GM12872 (cell line): Measurements from ENCODE around the gene MAG.

Source experiments
- TF ChIP-seq, protein P1 (sequence below): IDR thresholded peaks from 3 replicates; pipeline ENCODE4 v1.5.1; 2011; ENCODE audit warnings: low read depth, mild to moderate bottlenecking, low read length, moderate library complexity; ENCODE audit not compliant: insufficient read depth

MAG gene

DNA sequence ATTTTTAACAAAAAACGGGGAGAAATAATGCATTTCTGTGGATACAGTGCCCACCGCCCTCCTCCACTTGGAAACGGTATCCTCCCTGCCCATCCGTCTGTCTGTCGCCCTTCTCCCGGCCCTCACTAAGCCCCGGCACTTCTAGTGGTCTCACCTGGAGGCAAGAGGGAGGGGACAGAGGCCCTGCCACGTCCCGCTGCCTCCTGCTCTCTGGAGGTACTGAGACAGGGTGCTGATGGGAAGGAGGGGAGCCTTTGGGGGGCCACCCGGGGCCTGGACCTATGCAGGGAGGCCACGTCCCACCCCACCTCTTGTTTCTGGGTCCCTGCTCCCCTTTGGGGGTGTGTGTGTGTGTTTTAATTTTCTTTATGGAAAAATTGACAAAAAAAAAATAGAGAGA lies 12.6 kb upstream of the MAG start:
- TF ChIP-seq, protein P1, sequence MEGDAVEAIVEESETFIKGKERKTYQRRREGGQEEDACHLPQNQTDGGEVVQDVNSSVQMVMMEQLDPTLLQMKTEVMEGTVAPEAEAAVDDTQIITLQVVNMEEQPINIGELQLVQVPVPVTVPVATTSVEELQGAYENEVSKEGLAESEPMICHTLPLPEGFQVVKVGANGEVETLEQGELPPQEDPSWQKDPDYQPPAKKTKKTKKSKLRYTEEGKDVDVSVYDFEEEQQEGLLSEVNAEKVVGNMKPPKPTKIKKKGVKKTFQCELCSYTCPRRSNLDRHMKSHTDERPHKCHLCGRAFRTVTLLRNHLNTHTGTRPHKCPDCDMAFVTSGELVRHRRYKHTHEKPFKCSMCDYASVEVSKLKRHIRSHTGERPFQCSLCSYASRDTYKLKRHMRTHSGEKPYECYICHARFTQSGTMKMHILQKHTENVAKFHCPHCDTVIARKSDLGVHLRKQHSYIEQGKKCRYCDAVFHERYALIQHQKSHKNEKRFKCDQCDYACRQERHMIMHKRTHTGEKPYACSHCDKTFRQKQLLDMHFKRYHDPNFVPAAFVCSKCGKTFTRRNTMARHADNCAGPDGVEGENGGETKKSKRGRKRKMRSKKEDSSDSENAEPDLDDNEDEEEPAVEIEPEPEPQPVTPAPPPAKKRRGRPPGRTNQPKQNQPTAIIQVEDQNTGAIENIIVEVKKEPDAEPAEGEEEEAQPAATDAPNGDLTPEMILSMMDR: no peak

DNA sequence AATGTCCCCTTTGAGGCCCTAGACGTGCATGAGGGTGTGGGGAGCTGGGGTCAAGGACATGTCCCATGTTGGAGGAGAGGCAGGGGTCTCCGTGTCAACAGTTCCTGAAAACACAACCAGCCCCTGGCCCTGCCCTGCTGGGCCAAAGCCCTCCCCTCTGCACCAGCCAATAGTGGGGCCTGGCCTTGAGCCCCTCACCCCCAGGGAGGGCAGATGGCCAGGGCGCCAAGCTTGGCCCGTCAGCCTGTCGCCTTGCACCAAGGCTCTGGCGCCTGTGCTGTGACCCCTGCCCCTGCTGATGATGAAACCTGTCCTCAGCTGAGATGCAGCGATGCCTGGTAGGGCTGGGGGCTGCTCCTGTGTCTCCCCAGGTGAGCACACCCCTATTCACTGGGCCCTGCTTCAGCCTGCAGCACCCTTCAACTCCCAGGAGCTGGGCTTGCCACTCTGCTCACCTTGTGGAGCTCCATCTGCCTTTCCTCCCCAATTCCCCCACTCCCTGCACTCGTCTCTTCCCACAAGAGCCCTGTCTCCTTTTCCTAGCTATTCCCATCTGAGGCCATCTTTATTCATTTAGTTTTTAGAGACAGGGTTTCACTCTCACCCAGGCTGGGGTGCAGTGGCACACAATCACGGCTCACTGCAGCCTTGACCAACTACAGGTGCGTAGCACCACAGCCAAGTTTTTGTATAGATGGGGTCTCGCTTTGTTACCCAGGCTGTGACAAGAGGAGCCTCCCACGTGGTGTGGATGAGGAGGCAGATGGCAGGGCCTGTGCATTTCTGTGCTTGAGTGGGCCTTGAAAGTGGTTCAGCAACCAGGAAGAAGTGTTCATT lies 11.8 kb upstream of the MAG start:
- TF ChIP-seq, protein P1: no peak

DNA sequence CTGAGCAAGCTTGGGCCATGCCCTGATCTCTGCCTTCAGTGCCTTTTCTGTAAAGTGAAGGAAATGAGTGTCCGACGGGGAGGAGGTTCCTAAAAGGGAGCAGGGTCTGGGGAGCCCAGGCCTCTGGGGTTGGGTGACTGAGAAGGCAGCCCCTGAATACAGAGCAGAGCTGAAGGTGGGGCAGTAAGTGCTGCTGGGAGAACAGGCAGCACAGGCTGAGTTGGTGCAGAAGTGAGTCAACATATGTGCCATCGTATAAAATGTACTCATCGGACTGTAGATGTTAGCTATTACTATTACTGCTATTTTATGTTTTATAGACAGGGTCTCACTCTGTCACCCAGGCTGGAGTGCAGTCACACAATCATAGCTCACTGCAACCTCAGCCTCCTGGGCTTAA lies 10.7 kb upstream of the MAG start:
- TF ChIP-seq, protein P1: no peak

DNA sequence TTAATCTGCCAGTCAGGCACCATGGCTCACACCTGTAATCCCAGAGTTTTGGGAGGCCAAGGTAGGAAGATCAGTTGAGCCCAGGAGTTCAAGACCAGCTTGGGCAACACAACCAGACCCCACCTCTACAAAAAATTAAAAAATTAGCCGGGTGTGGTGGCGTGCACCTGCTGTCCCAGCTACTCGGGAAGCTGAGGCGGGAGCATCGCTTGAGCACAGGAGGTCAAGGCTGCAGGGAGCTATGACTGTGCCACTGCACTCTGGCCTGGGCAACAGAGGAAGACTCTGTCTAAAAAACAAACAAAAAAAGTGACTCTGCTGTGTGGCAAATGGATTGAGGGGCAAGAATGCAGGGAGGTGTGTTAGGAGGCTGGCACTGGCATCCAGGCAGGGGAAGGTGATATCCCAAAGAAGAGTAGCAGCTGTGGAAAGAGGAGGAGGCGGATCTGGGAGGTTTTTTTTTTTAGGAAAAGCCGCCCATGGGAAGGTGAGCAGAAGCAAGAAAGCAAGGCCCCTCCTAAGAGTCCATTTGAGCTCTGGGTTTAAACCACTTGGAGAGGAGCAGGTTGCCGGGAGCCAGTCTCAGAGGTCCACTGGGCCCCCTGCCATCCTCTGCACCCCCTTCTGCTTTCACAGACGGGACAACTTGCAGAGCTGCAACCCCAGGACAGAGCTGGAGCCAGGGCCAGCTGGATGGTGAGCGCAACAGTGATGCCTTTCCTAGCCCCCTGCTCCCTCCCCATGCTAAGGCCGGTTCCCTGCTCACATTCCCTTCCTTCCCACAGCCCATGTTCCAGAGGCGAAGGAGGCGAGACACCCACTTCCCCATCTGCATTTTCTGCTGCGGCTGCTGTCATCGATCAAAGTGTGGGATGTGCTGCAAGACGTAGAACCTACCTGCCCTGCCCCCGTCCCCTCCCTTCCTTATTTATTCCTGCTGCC lies 7.5 kb upstream of the MAG start:
- TF ChIP-seq, protein P1: no peak

DNA sequence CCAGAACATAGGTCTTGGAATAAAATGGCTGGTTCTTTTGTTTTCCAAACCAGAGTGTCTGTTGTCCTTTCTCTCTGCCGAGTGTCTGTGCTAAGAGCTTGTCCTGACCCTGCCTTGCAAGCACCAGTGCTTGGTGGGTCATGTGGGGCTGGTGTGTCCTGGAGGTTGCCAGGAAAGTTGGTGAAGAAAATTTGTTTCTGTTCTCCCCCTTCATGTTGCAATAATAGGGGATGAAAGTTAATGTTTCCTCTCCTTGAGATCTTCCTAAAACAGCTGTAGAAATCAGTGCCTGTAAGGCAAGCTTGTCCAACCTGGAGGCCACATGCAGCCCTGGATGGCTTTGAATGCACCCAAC lies 6.9 kb upstream of the MAG start:
- TF ChIP-seq, protein P1: no peak

DNA sequence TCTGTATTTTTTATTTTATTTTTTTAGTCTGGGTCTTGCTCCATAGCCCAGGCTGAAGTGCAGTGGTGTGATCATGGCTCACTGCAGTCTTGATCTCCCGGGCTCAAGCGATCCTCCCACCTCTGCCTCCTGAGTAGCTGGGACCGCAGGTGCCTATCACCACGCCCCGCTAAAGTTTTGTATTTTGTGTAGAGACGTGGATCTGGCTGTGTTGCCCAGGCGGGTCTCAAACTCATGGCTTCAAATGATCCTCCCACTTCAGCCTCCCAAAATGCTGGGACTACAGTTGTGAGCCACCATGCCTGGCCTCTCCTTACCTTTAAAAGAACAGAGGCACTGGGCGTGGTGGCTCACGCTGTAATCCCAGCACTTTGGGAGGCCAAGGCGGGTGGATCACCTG lies 4.2 kb upstream of the MAG start:
- TF ChIP-seq, protein P1: no peak

DNA sequence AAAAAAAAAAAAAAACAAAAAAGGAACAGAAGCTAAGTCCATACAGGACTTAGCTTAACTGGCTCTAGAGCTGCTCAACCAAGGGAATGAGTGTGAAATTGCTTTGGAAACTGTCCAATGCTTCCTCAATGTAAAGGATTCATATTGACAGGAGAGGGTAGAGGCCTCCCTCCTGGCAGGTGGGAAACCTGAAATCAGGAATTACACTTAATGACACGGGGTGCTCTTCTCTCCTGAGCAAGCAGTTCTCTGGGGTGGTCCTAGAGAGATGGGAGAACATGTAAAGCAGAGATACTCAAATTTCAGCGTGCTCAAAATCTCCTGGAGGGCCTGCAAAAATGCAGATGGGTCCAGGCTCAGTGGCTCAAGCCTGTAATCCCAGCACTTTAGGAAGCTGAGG lies 3.6 kb upstream of the MAG start:
- TF ChIP-seq, protein P1: no peak
